Chondrocyte (in vitro differentiated cells): ENCODE data around the gene POLD2. TPM values are rescaled to one million over a fixed set of nuclear protein-coding genes. Genes with fewer than 3 reads are reported as not detected.

Source experiments
- DNase-seq: peaks from one replicate; pipeline ENCODE4 v3.0.0; 2021; ENCODE audit warnings: mixed read lengths, low spot score
- H3K27ac Mint-ChIP-seq: one replicate; pipeline ENCODE4 v1.8.0; 2021; ENCODE audit warnings: mild to moderate bottlenecking, moderate library complexity, mixed read lengths; ENCODE audit not compliant: unreplicated experiment
- H3K27me3 Mint-ChIP-seq: 2 replicates; pipeline ENCODE4 v1.8.0; 2021; ENCODE audit warnings: low read depth, mixed read lengths
- H3K36me3 Mint-ChIP-seq: 2 replicates; pipeline ENCODE4 v1.8.0; 2021; ENCODE audit warnings: low read depth, mixed read lengths
- H3K4me1 Mint-ChIP-seq: 2 replicates; pipeline ENCODE4 v1.8.0; 2021; ENCODE audit warnings: low read depth, mild to moderate bottlenecking, mixed read lengths
- H3K4me3 Mint-ChIP-seq: one replicate; pipeline ENCODE4 v1.8.0; 2021; ENCODE audit warnings: mild to moderate bottlenecking, moderate library complexity, mixed read lengths; ENCODE audit not compliant: unreplicated experiment
- H3K9me3 Mint-ChIP-seq: 2 replicates; pipeline ENCODE4 v1.8.0; 2021; ENCODE audit warnings: low read depth, mixed read lengths
- total RNA-seq: library from RNA; stranded (reverse); gene quantifications from 3 replicates; pipeline ENCODE4 v1.2.1, GENCODE V29; 2021
- TF ChIP-seq, protein P1 (sequence below): fragments of 200-600 bp; sonication (generic); IDR thresholded peaks from 2 replicates; pipeline ENCODE4 v1.5.0; 2021; ENCODE audit warnings: antibody characterized with exemption, mild to moderate bottlenecking, moderate library complexity

The POLD2 gene
- total RNA-seq, 1 donor from 2014 or later: 49.2 TPM

DNA sequence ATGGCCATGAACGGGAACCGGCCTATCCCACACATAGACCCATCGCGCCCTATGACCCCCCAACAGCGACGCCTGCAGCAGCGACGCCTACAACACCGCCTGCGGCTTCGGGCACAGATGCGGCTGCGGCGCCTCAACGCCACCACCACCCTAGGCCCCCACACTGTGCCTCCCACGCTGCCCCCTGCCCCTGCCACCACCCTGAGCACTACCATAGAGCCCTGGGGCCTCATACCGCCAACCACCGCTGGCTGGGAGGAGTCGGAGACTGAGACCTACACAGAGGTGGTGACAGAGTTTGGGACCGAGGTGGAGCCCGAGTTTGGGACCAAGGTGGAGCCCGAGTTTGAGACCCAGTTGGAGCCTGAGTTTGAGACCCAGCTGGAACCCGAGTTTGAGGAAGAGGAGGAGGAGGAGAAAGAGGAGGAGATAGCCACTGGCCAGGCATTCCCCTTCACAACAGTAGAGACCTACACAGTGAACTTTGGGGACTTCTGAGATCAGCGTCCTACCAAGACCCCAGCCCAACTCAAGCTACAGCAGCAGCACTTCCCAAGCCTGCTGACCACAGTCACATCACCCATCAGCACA is 9.5 kb downstream of the POLD2 start:
- Mint-ChIP-seq H3K27me3 (no peaks in the 10 kb centered on the region), H3K4me3 (no peak overlapping the region), H3K36me3 (peaks cover 17% of the 10 kb centered on the region), H3K27ac (no peak overlapping the region), H3K4me1 (peaks cover 9% of the 10 kb centered on the region), H3K9me3 (no peaks in the 10 kb centered on the region)
- DNase-seq: no peak
- TF ChIP-seq, protein P1, sequence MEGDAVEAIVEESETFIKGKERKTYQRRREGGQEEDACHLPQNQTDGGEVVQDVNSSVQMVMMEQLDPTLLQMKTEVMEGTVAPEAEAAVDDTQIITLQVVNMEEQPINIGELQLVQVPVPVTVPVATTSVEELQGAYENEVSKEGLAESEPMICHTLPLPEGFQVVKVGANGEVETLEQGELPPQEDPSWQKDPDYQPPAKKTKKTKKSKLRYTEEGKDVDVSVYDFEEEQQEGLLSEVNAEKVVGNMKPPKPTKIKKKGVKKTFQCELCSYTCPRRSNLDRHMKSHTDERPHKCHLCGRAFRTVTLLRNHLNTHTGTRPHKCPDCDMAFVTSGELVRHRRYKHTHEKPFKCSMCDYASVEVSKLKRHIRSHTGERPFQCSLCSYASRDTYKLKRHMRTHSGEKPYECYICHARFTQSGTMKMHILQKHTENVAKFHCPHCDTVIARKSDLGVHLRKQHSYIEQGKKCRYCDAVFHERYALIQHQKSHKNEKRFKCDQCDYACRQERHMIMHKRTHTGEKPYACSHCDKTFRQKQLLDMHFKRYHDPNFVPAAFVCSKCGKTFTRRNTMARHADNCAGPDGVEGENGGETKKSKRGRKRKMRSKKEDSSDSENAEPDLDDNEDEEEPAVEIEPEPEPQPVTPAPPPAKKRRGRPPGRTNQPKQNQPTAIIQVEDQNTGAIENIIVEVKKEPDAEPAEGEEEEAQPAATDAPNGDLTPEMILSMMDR: no peak

DNA sequence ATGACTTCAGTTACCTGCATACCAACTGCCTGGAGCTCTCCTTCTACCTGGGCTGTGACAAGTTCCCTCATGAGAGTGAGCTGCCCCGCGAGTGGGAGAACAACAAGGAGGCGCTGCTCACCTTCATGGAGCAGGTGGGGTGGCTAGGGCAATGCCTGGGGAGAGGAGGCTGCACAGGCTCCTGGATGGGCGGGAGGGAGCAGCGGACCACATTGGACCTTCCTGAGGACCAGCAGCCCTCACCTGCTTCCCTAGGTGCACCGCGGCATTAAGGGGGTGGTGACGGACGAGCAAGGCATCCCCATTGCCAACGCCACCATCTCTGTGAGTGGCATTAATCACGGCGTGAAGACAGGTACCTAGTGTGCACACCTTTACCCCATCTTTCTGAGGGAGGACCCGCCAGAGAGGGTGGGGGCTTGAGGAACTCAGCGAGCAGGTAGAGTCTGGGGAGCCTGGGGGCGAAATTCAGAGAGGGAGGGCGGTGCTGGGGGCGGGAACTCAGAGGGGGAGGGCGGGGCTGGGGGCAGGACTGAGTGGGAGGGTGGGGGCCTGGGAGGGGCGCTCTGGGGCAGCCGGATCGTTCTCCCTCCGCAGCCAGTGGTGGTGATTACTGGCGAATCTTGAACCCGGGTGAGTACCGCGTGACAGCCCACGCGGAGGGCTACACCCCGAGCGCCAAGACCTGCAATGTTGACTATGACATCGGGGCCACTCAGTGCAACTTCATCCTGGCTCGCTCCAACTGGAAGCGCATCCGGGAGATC is 10.2 kb downstream of the POLD2 start:
- no peak for DNase-seq
- Mint-ChIP-seq H3K9me3 (no peaks in the 10 kb centered on the region), H3K36me3 (peaks cover 16% of the 10 kb centered on the region), H3K27ac (no peak overlapping the region), H3K27me3 (no peaks in the 10 kb centered on the region), H3K4me3 (no peak overlapping the region), H3K4me1 (peaks cover 11% of the 10 kb centered on the region)
- TF ChIP-seq, protein P1: no peak

DNA sequence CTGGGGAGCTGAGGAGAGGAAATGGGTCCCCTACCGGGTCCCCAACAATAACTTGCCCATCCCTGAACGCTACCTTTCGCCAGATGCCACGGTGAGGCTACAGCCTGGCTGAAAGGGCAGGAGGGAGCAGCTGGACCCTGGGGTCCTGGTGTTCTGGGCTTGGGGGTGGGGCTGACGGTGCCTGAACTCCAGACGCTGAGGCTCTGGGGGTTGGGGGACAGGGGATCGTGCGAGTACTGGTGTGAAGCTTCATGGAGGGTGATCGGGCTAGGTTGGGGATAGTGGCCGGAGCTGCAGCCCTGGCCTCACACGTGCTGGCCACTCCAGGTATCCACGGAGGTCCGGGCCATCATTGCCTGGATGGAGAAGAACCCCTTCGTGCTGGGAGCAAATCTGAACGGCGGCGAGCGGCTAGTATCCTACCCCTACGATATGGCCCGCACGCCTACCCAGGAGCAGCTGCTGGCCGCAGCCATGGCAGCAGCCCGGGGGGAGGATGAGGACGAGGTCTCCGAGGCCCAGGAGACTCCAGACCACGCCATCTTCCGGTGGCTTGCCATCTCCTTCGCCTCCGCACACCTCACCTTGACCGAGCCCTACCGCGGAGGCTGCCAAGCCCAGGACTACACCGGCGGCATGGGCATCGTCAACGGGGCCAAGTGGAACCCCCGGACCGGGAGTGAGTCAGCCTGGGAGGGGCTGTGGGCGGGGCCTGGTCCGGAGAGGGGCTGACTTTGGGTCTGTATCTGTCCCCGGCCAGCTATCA is 10.9 kb downstream of the POLD2 start:
- Mint-ChIP-seq H3K27ac (no peak overlapping the region), H3K4me1 (peaks cover 8% of the 10 kb centered on the region), H3K27me3 (no peaks in the 10 kb centered on the region), H3K4me3 (no peak overlapping the region), H3K36me3 (peaks cover 14% of the 10 kb centered on the region), H3K9me3 (no peaks in the 10 kb centered on the region)
- TF ChIP-seq, protein P1: no peak
- DNase-seq: no peak

DNA sequence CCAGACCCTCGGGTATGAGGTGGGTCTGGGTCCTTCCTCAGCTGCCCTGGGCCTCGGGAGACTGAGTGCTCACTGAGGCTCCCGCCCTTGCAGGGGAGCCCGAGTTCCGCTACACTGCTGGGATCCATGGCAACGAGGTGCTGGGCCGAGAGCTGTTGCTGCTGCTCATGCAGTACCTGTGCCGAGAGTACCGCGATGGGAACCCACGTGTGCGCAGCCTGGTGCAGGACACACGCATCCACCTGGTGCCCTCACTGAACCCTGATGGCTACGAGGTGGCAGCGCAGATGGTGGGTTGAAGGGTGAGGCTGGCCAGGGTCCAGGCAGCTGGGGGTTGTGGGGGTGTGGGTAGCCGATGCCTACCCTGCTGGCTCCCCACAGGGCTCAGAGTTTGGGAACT is 11.6 kb downstream of the POLD2 start:
- Mint-ChIP-seq H3K27me3 (no peaks in the 10 kb centered on the region), H3K27ac (no peak overlapping the region), H3K36me3 (peaks cover 15% of the 10 kb centered on the region), H3K4me1 (peaks cover 8% of the 10 kb centered on the region), H3K9me3 (no peaks in the 10 kb centered on the region), H3K4me3 (no peak overlapping the region)
- TF ChIP-seq, protein P1: no peak
- DNase-seq: no peak
